ENCODE measurements around the gene LAMC1.
"Not testable (repeated sequence)": the region's sequence is repeated elsewhere in the genome, so short reads cannot be mapped to it uniquely, and the experiment has no call there.

GRCh38 chr1:183150032-183150431 lies 126.8 kb downstream of the LAMC1 start:
- not testable (repeated sequence) for TF ChIP-seq CTCF (conservative IDR thresholded peaks at IDR 0.05 in 1 of 2, IDR thresholded peaks at IDR 0.05 in 1 of 2; ENCODE audit: extremely low read depth in 1 of 2, insufficient read depth in 1 of 2, low read depth in 1 of 2, low read length in 2 of 2); EZH2 (IDR thresholded peaks at IDR 0.05; ENCODE audit: borderline replicate concordance, low read length)
